ENCODE results near the gene EMILIN1.

The EMILIN1 gene

DNA sequence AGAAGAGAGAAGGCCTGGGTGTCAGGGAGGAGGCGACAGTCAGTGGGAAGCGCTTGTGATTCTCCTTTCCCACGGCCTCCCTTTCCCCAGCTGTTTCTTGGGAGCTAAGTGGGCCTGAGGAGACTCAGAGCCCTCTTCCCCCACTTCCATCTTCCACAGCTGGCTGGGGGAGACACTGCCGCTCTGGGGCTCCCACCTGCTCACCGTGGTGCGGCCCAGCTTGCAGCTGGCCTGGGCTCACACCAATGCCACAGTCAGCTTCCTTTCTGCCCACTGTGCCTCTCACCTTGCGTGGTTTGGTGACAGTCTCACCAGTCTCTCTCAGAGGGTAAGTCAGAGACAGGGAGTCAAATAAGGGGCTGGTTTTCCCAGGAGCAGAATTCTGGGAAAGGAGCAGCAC is 38.5 kb upstream of the EMILIN1 start:
- no peak overlapping the region for H2BK15ac ChIP-seq (ENCODE audit: low read depth, poor library complexity, severe bottlenecking)

DNA sequence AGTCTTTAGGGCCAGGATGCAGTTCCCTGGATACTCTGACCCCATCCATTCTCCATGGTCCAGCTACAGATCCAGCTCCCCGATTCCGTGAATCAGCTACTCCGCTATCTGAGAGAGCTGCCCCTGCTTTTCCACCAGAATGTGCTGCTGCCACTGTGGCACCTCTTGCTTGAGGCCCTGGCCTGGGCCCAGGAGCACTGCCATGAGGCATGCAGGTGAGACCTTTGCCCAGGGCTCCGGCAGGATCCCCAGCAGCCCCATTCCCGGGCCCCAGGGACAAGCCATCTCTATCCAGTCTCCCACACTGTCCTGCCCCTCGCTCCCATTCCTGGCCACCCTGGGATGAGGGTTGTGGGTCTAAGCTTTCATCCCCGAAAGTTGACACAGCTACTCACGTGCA is 38.1 kb upstream of the EMILIN1 start:
- H4K8ac ChIP-seq (ENCODE audit: low read length), result no peak overlapping the region
- H2AFZ ChIP-seq (ENCODE audit: low read depth, low read length), result no peak overlapping the region
- no peak overlapping the region for H3K18ac ChIP-seq (ENCODE audit: low read depth in 1 of 2, low read length in 2 of 2)
- over 99% methylated on average over 8 of the region's 8 CpGs for WGBS
- peaks cover 43% of the 10 kb centered on the region for H3K79me1 ChIP-seq (replicated peaks; ENCODE audit: low read length, poor library complexity, severe bottlenecking)
- no peaks in the 10 kb centered on the region for H3K9me3 ChIP-seq (ENCODE audit: control insufficient read depth, low read length)
- no peak overlapping the region for H3K27ac ChIP-seq (ENCODE audit: low read length, poor library complexity, severe bottlenecking)
- no peaks in the 10 kb centered on the region for H3K27me3 ChIP-seq (ENCODE audit: control insufficient read depth in 1 of 2, insufficient read depth in 1 of 2, low read length in 2 of 2)
- H3K4me2 ChIP-seq (ENCODE audit: low read length, poor library complexity, severe bottlenecking), result no peak overlapping the region
- no peak overlapping the region for H2BK5ac ChIP-seq (ENCODE audit: low read depth, low read length, poor library complexity, severe bottlenecking)
- no peak for DNase-seq
- no peak overlapping the region for H2AK5ac ChIP-seq (ENCODE audit: low read length, severe bottlenecking)
- no peak overlapping the region for H3K23ac ChIP-seq (ENCODE audit: low read length in 2 of 2)
- H3K4me1 ChIP-seq (ENCODE audit: control insufficient read depth, insufficient read depth, low read depth, low read length), result peaks cover 15% of the 10 kb centered on the region
- H4K91ac ChIP-seq (ENCODE audit: low read length), result no peak overlapping the region
- no peak overlapping the region for H2BK15ac ChIP-seq (ENCODE audit: low read depth, poor library complexity, severe bottlenecking)
- H2BK120ac ChIP-seq (ENCODE audit: low read depth, low read length), result no peak overlapping the region
- no peak overlapping the region for H3K4ac ChIP-seq (ENCODE audit: low read depth in 1 of 2, low read length in 2 of 2)
- H2BK12ac ChIP-seq (ENCODE audit: low read length in 2 of 2), result no peak overlapping the region
- no peak overlapping the region for H3K14ac ChIP-seq (ENCODE audit: low read length in 2 of 2)
- H3K4me3 ChIP-seq (ENCODE audit: insufficient read depth in 1 of 2, low read depth in 1 of 2, low read length in 2 of 2), result no peak overlapping the region
- no peak overlapping the region for H3K9ac ChIP-seq (ENCODE audit: low read length)
- H3K36me3 ChIP-seq (ENCODE audit: control insufficient read depth in 1 of 2, insufficient read depth in 2 of 2, low read depth in 1 of 2, low read length in 2 of 2), result peaks cover 71 to 77% of the 10 kb centered on the region in 2 experiments

More for the DNA sequence above, 38.5 kb upstream of the EMILIN1 start:
- H3K4me3 ChIP-seq (ENCODE audit: insufficient read depth in 1 of 2, low read depth in 1 of 2, low read length in 2 of 2), result no peak overlapping the region
- H3K4ac ChIP-seq (ENCODE audit: low read depth in 1 of 2, low read length in 2 of 2), result no peak overlapping the region
- DNase-seq, result no peak
- H3K14ac ChIP-seq (ENCODE audit: low read length in 2 of 2), result no peak overlapping the region
- no peaks in the 10 kb centered on the region for H3K27me3 ChIP-seq (ENCODE audit: control insufficient read depth in 1 of 2, insufficient read depth in 1 of 2, low read length in 2 of 2)
- H3K4me2 ChIP-seq (ENCODE audit: low read length, poor library complexity, severe bottlenecking), result no peak overlapping the region
- 95% methylated on average over 7 of the region's 7 CpGs for WGBS
- H2BK120ac ChIP-seq (ENCODE audit: low read depth, low read length), result no peak overlapping the region
- no peak overlapping the region for H2BK5ac ChIP-seq (ENCODE audit: low read depth, low read length, poor library complexity, severe bottlenecking)
- no peak overlapping the region for H3K23ac ChIP-seq (ENCODE audit: low read length in 2 of 2)
- H2AK5ac ChIP-seq (ENCODE audit: low read length, severe bottlenecking), result no peak overlapping the region
- no peak overlapping the region for H2BK12ac ChIP-seq (ENCODE audit: low read length in 2 of 2)
- peaks cover 47% of the 10 kb centered on the region for H3K79me1 ChIP-seq (replicated peaks; ENCODE audit: low read length, poor library complexity, severe bottlenecking)
- no peak overlapping the region for H3K27ac ChIP-seq (ENCODE audit: low read length, poor library complexity, severe bottlenecking)
- H3K9me3 ChIP-seq (ENCODE audit: control insufficient read depth, low read length), result no peaks in the 10 kb centered on the region
- H3K36me3 ChIP-seq (ENCODE audit: control insufficient read depth in 1 of 2, insufficient read depth in 2 of 2, low read depth in 1 of 2, low read length in 2 of 2), result peaks cover 75 to 81% of the 10 kb centered on the region in 2 experiments
- H3K4me1 ChIP-seq (ENCODE audit: control insufficient read depth, insufficient read depth, low read depth, low read length), result peaks cover 16% of the 10 kb centered on the region
- no peak overlapping the region for H3K18ac ChIP-seq (ENCODE audit: low read depth in 1 of 2, low read length in 2 of 2)
- no peak overlapping the region for H4K8ac ChIP-seq (ENCODE audit: low read length)
- no peak overlapping the region for H4K91ac ChIP-seq (ENCODE audit: low read length)
- H2AFZ ChIP-seq (ENCODE audit: low read depth, low read length), result no peak overlapping the region
- no peak overlapping the region for H3K9ac ChIP-seq (ENCODE audit: low read length)

DNA sequence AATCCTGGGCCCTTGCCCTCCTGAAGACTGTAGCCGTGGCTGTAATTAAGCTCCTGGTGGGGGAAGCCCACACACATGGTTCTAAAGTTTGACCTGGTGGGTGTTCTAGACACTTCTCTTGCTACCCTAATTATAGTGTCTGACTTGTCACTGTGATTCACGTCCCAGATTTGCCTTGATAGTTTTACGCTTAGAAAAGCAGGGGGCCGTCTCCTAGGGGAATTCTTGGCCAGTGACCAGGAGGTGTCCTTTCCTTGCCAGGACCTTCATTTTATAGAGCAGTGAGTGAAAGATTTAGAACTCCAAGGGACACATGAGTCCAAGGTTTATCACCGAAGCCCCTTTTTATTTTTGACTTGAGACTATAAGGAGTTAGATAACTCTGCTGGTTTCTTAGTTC is 36.7 kb upstream of the EMILIN1 start:
- Histone ChIP-seq H2BK15ac (ENCODE audit: low read depth, poor library complexity, severe bottlenecking) (no peak overlapping the region), H3K14ac (ENCODE audit: low read length in 2 of 2) (no peak overlapping the region), H3K4ac (ENCODE audit: low read depth in 1 of 2, low read length in 2 of 2) (no peak overlapping the region), H4K91ac (ENCODE audit: low read length) (no peak overlapping the region), H3K4me1 (ENCODE audit: control insufficient read depth, insufficient read depth, low read depth, low read length) (peaks cover 15% of the 10 kb centered on the region), H3K27me3 (ENCODE audit: control insufficient read depth in 1 of 2, insufficient read depth in 1 of 2, low read length in 2 of 2) (no peaks in the 10 kb centered on the region), H3K27ac (ENCODE audit: low read length, poor library complexity, severe bottlenecking) (no peak overlapping the region), H2AK5ac (ENCODE audit: low read length, severe bottlenecking) (no peak overlapping the region), H3K36me3 (ENCODE audit: control insufficient read depth in 1 of 2, insufficient read depth in 2 of 2, low read depth in 1 of 2, low read length in 2 of 2) (peaks cover 57 to 62% of the 10 kb centered on the region in 2 experiments), H2BK12ac (ENCODE audit: low read length in 2 of 2) (no peak overlapping the region), H3K23ac (ENCODE audit: low read length in 2 of 2) (no peak overlapping the region), H3K9me3 (ENCODE audit: control insufficient read depth, low read length) (no peaks in the 10 kb centered on the region), H3K18ac (ENCODE audit: low read depth in 1 of 2, low read length in 2 of 2) (no peak overlapping the region), H2BK5ac (ENCODE audit: low read depth, low read length, poor library complexity, severe bottlenecking) (no peak overlapping the region), H4K8ac (ENCODE audit: low read length) (no peak overlapping the region), H3K9ac (ENCODE audit: low read length) (no peak overlapping the region), H2BK120ac (ENCODE audit: low read depth, low read length) (no peak overlapping the region), H3K79me1 (replicated peaks; ENCODE audit: low read length, poor library complexity, severe bottlenecking) (peaks cover 32% of the 10 kb centered on the region), H2AFZ (ENCODE audit: low read depth, low read length) (no peak overlapping the region), H3K4me3 (ENCODE audit: insufficient read depth in 1 of 2, low read depth in 1 of 2, low read length in 2 of 2) (no peak overlapping the region), H3K4me2 (ENCODE audit: low read length, poor library complexity, severe bottlenecking) (no peak overlapping the region)
- no peak for DNase-seq
- 87% methylated on average over 5 of the region's 5 CpGs for WGBS

DNA sequence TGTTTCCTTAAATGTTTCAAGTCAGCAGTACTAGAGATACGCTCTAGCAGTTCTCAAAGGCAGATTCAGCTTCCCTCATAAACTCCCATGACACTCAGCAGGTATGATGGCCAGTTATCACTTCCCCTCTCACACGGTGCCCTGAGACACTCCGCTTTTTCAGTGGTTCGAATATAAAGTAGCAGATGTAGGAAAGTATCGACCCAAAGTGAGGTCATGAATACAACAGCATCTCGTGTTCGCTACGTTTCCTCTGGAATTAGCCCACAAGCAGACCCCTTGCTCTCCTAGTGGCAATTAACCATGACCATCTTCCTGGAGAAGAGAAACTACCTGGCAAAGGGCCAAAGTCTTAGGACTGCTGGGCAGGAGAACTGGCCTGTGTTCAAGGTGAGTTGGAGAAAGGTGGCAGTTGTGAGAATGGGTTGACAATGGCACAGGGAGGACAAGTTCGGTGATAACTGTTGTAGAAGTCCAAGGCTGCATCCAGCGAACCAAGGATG is 36.2 kb upstream of the EMILIN1 start:
- peaks cover 31% of the 10 kb centered on the region for H3K79me1 ChIP-seq (replicated peaks; ENCODE audit: low read length, poor library complexity, severe bottlenecking)
- H2AFZ ChIP-seq (ENCODE audit: low read depth, low read length), result no peak overlapping the region
- no peak overlapping the region for H3K18ac ChIP-seq (ENCODE audit: low read depth in 1 of 2, low read length in 2 of 2)
- H3K4ac ChIP-seq (ENCODE audit: low read depth in 1 of 2, low read length in 2 of 2), result no peak overlapping the region
- 95% methylated on average over 7 of the region's 10 CpGs for WGBS
- no peak overlapping the region for H3K9ac ChIP-seq (ENCODE audit: low read length)
- H4K91ac ChIP-seq (ENCODE audit: low read length), result no peak overlapping the region
- no peak overlapping the region for H3K27ac ChIP-seq (ENCODE audit: low read length, poor library complexity, severe bottlenecking)
- no peaks in the 10 kb centered on the region for H3K9me3 ChIP-seq (ENCODE audit: control insufficient read depth, low read length)
- peaks cover 52 to 58% of the 10 kb centered on the region in 2 experiments for H3K36me3 ChIP-seq (ENCODE audit: control insufficient read depth in 1 of 2, insufficient read depth in 2 of 2, low read depth in 1 of 2, low read length in 2 of 2)
- no peak overlapping the region for H2BK5ac ChIP-seq (ENCODE audit: low read depth, low read length, poor library complexity, severe bottlenecking)
- H2BK120ac ChIP-seq (ENCODE audit: low read depth, low read length), result no peak overlapping the region
- no peak overlapping the region for H2BK12ac ChIP-seq (ENCODE audit: low read length in 2 of 2)
- no peak overlapping the region for H2AK5ac ChIP-seq (ENCODE audit: low read length, severe bottlenecking)
- H3K4me2 ChIP-seq (ENCODE audit: low read length, poor library complexity, severe bottlenecking), result no peak overlapping the region
- no peak overlapping the region for H3K23ac ChIP-seq (ENCODE audit: low read length in 2 of 2)
- no peak overlapping the region for H4K8ac ChIP-seq (ENCODE audit: low read length)
- H3K27me3 ChIP-seq (ENCODE audit: control insufficient read depth in 1 of 2, insufficient read depth in 1 of 2, low read length in 2 of 2), result no peaks in the 10 kb centered on the region
- no peak overlapping the region for H3K4me3 ChIP-seq (ENCODE audit: insufficient read depth in 1 of 2, low read depth in 1 of 2, low read length in 2 of 2)
- no peak overlapping the region for H3K14ac ChIP-seq (ENCODE audit: low read length in 2 of 2)
- no peak for DNase-seq
- H3K4me1 ChIP-seq (ENCODE audit: control insufficient read depth, insufficient read depth, low read depth, low read length), result peaks cover 15% of the 10 kb centered on the region
- no peak overlapping the region for H2BK15ac ChIP-seq (ENCODE audit: low read depth, poor library complexity, severe bottlenecking)

All from mesenchymal stem cell (in vitro differentiated cells and primary cell).